Right lobe of liver (tissue), 6 donors: ENCODE data around the gene BAMBI. TPM values are rescaled to one million over a fixed set of nuclear protein-coding genes. Genes with fewer than 3 reads are reported as not detected.

Experiments
- ATAC-seq, 4 donors: fragments of 200-7000 bp; cut with Tn5 transposase; one replicate each; pipeline ENCODE4 v1.9.1; 2020; ENCODE audit warnings: mild to moderate bottlenecking in 4 of 4, moderate library complexity in 4 of 4
- DNase-seq, 3 donors: peaks; one replicate each; pipeline ENCODE4 v3.0.0-alpha.2; 2020
- H3K27ac ChIP-seq, 3 donors: fragments of 200-600 bp; one replicate each; pipeline ENCODE4 v1.8.0; 2022
- H3K27me3 ChIP-seq, 2 donors: fragments of 200-600 bp; one replicate each; pipeline ENCODE4 v1.8.0; 2022
- H3K36me3 ChIP-seq, 4 donors: fragments of 200-600 bp; sonication (generic) in 1 of 4; one replicate each; pipeline versions ENCODE4 v1.5.1 to v1.8.0; 2017 to 2022; ENCODE audit warnings: control low read depth in 1 of 4
- H3K4me1 ChIP-seq, 4 donors: fragments of 200-600 bp; sonication (generic) in 1 of 4; one replicate each; pipeline versions ENCODE4 v1.5.1 to v1.8.0; 2017 to 2022; ENCODE audit warnings: control low read depth in 1 of 4
- H3K4me3 ChIP-seq, 3 donors: fragments of 200-600 bp; one replicate each; pipeline ENCODE4 v1.8.0; 2022
- H3K9me3 ChIP-seq, 4 donors: fragments of 200-600 bp; sonication (generic) in 1 of 4; one replicate each; pipeline versions ENCODE4 v1.5.1 to v1.8.0; 2017 to 2022; ENCODE audit warnings: control low read depth in 1 of 4
- POLR2A ChIP-seq: fragments of 450-650 bp; IDR thresholded peaks from one replicate; pipeline ENCODE4 v1.6.1; 2017; ENCODE audit warnings: antibody characterized with exemption, mild to moderate bottlenecking
- WGBS: methylation state at CpG from one replicate; pipeline ENCODE4 v1.1.6; 2018; ENCODE audit warnings: low coverage, low lambda C conversion rate; ENCODE audit not compliant: insufficient coverage; ENCODE audit errors: missing lambda C conversion rate; 5-methylcytosine and 5-hydroxymethylcytosine counted together
- intact Hi-C, 2 donors: fragments of 100-400 bp; cut with DNase I; formaldehyde crosslinking; loops; one replicate each; pipeline versions ENCODE4 v1.11.2 to v1.14.1; 2022
- total RNA-seq, 6 experiments: library from RNA; depleted of rRNA in 2 of 6; stranded (reverse); fragments of >200 nt in 2 of 6; fragmentation: NEBNext Ultra II Directional in 3 of 6; extraction: Animal tissue kit (Norgen Biotek cat#: 25700) in 3 of 6; gene quantifications; one replicate each; pipeline versions ENCODE4 v1.1.0 to v1.2.4, GENCODE V29; 2016 to 2023
- TF ChIP-seq, protein P1 (sequence below), 4 donors: fragments of 200-600 bp in 3 of 4; fragments of 450-650 bp in 1 of 4; IDR thresholded peaks; one replicate each; pipeline versions ENCODE4 v1.5.1 to v1.8.0; 2016 to 2022; ENCODE audit warnings: antibody characterized with exemption in 4 of 4, mild to moderate bottlenecking in 2 of 4
- donor health status: DM: no; HTN: yes; CAD: no.
- donor health status: DM: no; HTN: no; CAD: no.
- donor health status: DM: no; HTN: no; CAD: no.
- donor health status: DM: no; HTN: yes; CAD: no.
- donor health status: DM: no; HTN: yes; CAD: no.

Gene BAMBI
- total RNA-seq, 6 experiments from 2014 or later = 2.4 to 22.4 (median 7.2) TPM

DNA sequence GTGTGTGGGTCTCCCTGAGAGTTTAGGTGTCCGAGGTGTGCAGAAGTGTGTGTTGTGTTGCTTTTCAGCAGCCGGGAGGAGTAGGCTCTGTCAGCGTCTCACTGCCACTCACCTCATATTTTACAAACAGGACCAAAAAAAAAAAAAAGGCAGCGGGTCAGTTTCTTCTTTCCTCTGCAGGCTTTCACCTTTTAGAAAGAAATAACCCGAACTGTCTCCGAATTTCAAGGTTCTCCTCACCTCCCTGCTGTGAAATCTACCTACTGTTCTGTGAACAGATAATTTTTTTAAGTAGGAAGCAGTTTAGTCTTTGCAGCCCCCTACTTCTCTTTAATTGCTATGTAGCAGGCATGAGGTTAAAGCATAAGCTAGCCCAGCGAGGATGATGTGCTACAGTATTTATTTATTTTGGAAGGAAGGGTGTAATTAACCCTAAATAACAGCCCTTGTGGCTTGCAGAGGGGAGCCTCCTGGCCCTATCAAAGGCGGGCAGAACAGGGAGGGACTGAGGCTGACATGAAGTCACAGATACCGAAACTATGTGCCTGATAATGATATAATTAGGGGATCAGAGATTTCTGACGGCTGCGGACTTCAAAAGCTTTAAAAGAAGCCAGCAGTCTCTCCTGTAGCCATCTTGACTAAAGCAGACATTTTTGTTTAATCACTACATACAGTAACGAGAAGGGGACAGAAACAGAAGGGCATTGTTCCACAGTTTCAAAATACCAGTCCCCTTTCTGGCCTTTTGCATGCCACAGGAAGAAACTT, 1.6 kb downstream of the BAMBI start:
- Histone ChIP-seq H3K9me3 (no peaks in the 10 kb centered on the region), H3K36me3 (peaks cover 0 to 11% (median 0%) of the 10 kb centered on the region in 4 donors), H3K4me3 (peak overlapping the region; percentile 68 to 81 (median 81)), H3K27ac (peak overlapping the region; percentile 77 to 83 (median 82)), H3K4me1 (peaks cover 0 to 16% (median 7%) of the 10 kb centered on the region in 4 donors), H3K27me3 (peaks cover 0 to 4% of the 10 kb centered on the region in 2 donors)
- intact Hi-C loops = no loop called here
- ATAC-seq = peak in 2 of 4 donors; percentile 2 to 32
- no peak for TF ChIP-seq POLR2A
- TF ChIP-seq, protein P1, sequence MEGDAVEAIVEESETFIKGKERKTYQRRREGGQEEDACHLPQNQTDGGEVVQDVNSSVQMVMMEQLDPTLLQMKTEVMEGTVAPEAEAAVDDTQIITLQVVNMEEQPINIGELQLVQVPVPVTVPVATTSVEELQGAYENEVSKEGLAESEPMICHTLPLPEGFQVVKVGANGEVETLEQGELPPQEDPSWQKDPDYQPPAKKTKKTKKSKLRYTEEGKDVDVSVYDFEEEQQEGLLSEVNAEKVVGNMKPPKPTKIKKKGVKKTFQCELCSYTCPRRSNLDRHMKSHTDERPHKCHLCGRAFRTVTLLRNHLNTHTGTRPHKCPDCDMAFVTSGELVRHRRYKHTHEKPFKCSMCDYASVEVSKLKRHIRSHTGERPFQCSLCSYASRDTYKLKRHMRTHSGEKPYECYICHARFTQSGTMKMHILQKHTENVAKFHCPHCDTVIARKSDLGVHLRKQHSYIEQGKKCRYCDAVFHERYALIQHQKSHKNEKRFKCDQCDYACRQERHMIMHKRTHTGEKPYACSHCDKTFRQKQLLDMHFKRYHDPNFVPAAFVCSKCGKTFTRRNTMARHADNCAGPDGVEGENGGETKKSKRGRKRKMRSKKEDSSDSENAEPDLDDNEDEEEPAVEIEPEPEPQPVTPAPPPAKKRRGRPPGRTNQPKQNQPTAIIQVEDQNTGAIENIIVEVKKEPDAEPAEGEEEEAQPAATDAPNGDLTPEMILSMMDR (IDR thresholded peaks at IDR 0.05) = no peak
- WGBS = 5% methylated on average over 12 of the region's 12 CpGs
- peak in 1 of 3 donors; percentile 37 for DNase-seq

DNA sequence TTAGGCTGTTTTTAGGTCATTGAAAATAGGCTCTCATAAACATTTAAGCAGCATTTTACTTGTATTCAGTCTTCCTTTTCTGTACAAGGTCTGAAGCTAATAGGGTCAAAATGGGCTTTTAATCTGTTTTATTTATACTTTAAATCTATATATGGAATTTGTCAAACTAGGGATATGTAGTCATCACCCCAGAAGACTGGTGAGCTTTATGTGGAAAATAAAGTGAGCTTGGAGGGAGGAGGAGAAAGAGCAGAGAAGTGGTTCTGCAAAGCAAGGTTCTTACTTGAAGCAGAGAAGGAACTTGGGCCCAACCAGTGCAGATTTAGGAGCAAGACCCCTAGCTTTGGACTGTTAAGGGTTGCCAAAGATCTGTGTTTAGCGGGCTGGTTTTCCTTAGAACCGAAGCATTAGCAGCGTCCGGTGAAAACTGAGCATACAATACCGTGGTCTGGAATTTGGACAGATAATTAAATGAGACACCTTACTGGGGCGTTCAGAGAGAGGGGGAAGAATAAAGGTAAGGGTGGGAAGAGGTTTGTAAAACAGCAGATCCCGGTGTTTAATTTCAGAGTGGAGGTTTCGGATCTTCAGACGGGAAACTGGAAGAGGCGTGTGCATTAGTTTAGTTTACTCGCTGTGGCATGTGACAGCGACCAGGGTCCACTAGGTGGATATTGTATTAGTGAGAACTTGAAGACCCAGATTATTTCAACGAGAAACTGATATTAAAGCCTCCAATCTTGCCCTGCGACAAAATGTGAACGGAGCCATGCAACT, 2.4 kb downstream of the BAMBI start:
- no peaks in the 10 kb centered on the region for H3K9me3 ChIP-seq
- H3K27me3 ChIP-seq = peaks cover 0 to 4% of the 10 kb centered on the region in 2 donors
- H3K27ac ChIP-seq = peak overlapping the region; percentile 77 to 83 (median 82)
- under 1% methylated on average over 15 of the region's 15 CpGs for WGBS
- peak overlapping the region; percentile 68 to 81 (median 81) for H3K4me3 ChIP-seq
- peak; percentile 16 to 37 (median 27) for ATAC-seq
- H3K36me3 ChIP-seq = peaks cover 0 to 11% (median 0%) of the 10 kb centered on the region in 4 donors
- intact Hi-C loops = no loop called here
- TF ChIP-seq, protein P1 (IDR thresholded peaks at IDR 0.05) = peak; percentile 32 to 38 (median 35)
- TF ChIP-seq POLR2A = peak; percentile 42
- peak; percentile 45 to 62 (median 55) for DNase-seq
- peaks cover 0 to 16% (median 7%) of the 10 kb centered on the region in 4 donors for H3K4me1 ChIP-seq

DNA sequence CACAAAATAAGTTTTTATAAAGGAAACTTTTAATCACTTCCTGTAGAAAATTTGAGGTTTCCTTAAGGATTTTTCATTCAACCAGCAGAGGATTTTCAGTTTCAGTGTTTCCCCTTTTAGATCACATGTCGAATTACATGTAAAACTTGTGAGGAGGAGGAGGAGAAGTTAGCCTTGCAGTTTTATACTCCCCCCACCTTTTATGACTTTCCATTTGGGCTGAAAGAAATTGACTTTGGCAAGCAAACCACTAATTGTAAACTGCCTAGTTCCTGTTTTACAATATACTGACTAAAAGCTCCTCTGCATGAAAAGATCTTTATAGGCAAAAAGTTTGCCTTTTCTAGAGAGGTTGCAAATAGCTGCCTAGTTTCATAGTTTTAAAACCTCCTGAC, 3.0 kb downstream of the BAMBI start:
- ATAC-seq (no peak), DNase-seq (no peak)
- TF ChIP-seq POLR2A = peak; percentile 1
- TF ChIP-seq, protein P1 (IDR thresholded peaks at IDR 0.05) = no peak
- H3K9me3 ChIP-seq = no peaks in the 10 kb centered on the region
- H3K4me1 ChIP-seq = peaks cover 0 to 16% (median 7%) of the 10 kb centered on the region in 4 donors
- peaks cover 0 to 11% (median 0%) of the 10 kb centered on the region in 4 donors for H3K36me3 ChIP-seq
- intact Hi-C loops = no loop called here
- H3K27me3 ChIP-seq = peaks cover 0 to 4% of the 10 kb centered on the region in 2 donors
- WGBS = 0% methylated on average over 1 of the region's 1 CpG
- peak overlapping the region; percentile 77 to 83 (median 82) for H3K27ac ChIP-seq
- H3K4me3 ChIP-seq = peak overlapping the region; percentile 68 to 81 (median 81)

DNA sequence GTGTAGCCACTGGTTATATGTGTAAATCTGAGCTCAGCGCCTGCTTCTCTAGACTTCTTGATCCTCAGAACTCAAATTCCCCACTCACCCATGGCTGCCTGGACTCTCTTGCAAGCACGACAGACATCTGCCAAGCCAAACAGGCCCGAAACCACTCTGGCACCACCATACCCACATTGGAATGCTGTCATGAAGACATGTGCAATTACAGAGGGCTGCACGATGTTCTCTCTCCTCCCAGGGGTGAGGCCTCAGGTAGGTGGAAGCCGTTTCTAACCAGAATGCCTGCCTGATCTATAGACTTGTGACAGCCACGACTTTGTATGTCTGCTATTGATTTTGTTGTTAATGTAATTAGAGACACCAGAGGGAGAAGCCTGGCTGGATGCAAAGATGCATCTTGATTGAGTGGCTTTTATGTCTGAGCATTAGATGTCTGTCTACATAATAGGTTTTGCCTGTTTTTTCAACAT, 4.0 kb downstream of the BAMBI start:
- H3K36me3 ChIP-seq = peaks cover 0 to 11% (median 0%) of the 10 kb centered on the region in 4 donors
- H3K4me1 ChIP-seq = peaks cover 0 to 18% (median 7%) of the 10 kb centered on the region in 4 donors
- peak overlapping the region in 1 of 3 donors; percentile 83 for H3K27ac ChIP-seq
- no peak for ATAC-seq
- peak in 1 of 3 donors; percentile 54 for DNase-seq
- H3K27me3 ChIP-seq = no peaks in the 10 kb centered on the region
- intact Hi-C loops = no loop called here
- no peaks in the 10 kb centered on the region for H3K9me3 ChIP-seq
- H3K4me3 ChIP-seq = no peak overlapping the region
- WGBS = 45% methylated on average over 6 of the region's 6 CpGs
- TF ChIP-seq, protein P1 (IDR thresholded peaks at IDR 0.05) = no peak
